HG03025 (cell line): ENCODE results near the gene RAMP3.

ENCODE experiments used
- ATAC-seq: cut with Tn5 transposase; IDR thresholded peaks from one replicate; pipeline ENCODE4 v1.9.1; 2021; ENCODE audit warnings: mild to moderate bottlenecking, moderate library complexity; ENCODE audit not compliant: unreplicated experiment, low FRiP score

RAMP3 gene

DNA sequence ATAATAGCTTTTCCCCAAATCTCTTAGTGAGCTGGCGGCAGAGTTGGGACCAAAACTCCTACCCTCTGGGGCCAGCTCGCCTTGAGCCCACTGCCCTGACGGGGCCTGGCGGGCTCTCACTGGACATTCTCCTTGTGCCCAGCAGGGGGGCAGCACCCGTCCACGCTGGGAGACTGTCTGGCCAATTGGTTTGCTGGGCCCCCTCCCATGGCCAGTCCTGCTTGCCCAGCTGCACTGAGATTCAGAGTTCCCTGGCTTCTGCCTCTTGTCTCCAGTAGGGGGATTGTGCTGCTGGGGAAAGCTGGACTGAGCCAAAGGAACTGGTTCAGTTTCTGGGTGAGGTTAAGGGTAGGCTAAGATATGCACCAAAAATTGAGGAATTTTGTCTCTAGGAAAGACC is 59.8 kb downstream of the RAMP3 start:
- no peak for ATAC-seq

DNA sequence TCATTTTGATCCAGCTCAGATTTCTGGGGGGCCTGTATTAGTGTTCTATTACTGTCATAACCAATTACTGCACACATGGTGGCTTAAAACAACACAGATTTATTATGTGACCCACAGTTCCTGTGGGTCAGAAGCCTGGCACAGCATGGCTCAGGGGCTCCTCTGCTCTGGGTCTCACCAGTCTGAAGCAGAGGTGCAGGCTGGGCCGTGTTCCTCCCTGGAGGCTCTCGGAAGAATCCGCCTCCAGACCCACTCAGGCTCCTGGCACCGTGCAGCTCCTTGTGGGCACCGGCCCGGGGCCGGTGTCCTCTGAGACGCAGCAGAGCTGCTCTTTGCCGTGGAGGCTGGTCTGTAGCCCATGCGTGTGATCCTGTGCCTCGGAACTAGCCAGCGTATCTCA is 61.5 kb downstream of the RAMP3 start:
- no peak for ATAC-seq

DNA sequence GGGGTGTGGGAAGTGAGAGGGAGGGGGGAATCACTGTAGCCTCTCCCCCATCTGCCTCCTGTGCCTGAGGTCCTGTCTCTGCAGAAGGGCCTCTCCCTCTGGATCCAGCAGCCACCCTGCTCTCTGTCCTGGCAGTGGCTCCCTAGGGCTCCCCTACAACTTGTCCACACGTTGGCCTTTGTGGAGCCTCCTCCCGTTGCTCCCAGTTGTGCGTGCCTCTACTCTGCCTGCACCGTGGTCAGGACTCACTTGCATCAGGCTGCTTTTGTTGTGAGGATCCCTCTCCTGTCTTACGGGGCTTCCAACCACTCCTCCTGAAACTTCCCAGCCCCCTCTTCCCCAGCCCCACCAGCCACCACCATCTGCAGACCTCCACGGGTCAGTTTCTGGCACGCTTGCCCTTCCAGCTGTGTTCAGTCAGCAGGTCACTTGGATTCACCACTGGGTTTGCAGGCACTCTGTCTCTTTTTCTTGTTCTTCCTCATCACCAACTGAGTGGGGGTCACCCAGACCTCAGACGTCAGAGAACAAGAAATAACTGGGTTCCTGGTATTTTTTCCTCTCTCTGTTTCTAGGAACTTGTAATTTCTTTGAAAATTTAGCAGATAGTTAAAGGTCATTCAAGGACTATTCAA is 62.3 kb downstream of the RAMP3 start:
- no peak for ATAC-seq

- ATAC-seq: no peak
Observed at GRCh38 chr7:45220846-45221618, 63.4 kb downstream of the RAMP3 start.

DNA sequence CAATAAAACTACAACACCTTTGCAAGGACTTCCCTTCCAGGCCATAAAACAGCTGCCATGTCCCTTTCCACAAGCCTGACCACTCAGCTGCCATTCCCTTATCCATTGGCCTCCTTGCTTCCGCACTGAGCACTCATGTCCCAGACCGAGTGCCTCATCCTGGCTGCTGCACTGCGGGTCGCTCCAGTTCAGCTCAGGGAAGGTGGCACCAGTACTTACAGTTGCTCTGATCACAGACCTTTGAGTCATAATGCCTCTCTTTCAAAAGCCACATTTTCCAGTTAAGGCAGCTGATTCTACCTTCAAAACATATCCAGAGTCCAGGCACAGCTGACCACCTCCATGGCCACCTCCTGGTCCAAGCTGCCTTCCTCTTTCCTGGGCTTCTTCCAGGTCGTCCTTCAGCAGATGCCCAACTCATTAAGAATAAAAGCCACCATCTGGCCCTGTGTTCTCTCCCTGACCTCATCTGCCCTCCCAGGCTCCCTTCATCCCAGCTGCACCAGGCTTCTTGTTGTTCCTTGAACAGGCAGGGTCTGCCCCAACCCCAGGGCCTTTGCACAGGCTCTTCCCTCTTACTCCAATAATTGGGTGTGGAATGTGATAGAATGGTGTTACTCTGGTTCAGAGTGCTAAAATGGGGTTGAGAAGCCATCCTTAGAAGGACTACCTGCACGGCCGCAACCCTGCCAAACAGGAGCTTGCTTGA is 64.5 kb downstream of the RAMP3 start:
- no peak for ATAC-seq

DNA sequence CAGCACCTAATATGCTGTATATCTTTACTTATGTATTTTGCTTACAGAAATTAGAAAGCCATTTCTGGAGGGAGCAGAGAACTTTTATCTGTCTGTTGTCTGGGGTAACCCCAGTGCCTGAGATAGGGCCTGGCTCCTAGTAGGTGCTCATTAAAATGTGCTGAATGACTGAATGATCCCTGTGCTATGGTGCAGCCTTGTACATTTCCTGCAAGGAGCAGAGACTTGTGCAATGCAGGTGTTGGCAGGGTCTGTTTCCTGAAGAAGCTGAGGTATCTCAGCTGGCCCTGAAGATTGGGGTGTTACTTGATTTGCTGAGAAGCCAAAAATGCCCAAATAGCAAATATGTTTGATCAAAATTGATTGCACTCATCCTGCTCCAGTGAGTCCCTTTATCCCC is 65.5 kb downstream of the RAMP3 start:
- ATAC-seq: no peak

DNA sequence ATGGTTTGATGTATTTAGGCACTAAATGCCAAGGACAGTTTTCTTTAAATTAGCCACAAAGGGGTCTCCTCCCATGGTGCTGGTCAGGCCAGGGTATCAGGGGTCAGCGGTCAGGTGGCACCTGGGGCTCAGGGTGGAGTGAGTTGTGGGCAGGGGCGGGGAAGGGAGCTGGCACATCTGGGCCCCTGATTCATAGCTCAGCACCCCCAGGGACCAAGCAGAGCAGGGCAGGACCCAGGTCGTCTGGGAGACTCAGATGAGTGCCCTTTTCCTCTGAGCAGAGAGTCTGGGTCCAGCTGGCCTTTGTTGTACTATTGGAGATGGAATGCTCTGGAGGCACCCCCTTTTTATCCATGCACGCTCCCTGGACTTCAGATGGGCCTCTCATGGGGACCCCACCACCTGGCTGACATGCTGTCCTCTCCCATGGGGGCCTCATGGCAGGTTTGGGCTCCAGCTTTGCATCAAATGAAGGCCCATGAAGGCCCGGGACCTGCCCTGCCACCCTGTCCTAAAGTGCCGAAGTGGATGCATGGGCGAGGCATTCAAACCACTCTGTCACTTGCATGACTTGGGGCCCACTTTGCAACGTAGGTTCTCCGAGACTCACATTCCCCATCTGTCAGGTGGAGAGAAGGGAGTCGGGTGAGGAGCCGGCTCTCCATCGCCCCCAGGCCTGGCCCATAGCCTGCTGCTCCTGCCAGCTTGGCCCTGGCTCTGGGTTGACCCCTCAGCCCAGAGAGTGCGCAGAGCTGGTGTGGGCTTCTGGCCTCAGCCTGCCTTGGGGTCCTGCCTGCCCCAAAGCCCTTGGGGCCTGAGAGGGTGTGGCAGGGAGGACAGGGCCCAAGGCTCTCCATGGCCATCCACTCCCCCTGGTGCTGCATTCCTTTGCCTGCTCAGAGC is 66.4 kb downstream of the RAMP3 start:
- ATAC-seq: no peak

DNA sequence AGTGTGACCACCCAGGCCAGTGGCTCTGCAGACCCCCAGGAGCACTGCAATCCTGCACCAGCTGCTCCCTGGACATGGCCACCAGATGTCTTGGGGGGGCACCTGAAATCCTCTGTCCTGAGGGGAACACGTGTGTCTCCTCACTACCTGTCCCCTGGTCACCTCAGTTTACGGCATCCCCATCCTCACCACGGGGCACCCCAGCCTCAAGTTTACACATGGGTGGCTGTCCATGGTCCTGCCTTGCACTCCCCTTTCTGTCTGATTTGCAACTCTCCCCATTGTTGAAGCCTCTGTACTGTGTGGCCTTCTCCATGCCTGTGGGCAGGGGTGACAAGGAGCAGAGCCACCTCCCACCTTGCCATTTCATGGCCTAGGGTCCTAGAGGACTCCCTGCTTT is 67.2 kb downstream of the RAMP3 start:
- no peak for ATAC-seq

DNA sequence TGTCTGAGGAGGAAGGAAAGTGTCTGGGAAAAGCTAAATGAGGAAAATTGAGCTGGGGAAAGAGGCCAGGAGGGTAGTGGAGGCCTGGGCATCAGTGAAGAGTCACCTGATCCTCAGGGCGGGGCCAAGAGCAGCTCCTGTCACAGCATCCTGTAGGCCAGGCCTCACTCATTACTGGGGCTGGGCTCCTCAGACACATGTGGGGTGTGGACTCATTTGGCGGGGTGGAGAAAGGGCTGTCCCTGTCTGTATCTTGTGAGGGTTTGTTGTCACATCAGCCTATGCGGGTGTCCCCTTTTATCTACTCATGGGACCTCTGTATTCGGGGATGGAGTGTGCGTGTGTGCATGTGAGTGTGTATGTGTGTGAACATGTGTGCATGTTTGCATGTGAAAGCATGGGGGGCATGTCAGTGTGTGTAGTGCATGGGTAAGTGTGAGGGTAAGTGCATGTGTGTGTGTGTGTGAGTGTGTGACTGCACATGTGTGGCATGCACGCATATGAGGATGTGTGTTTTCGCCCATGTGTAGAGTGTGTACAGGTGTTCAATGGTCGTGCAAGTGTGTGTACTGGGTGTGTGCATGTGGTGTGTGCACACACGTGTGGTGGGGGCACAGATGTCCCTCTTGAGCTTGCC is 67.8 kb downstream of the RAMP3 start:
- ATAC-seq: no peak

- ATAC-seq: no peak
Observed at GRCh38 chr7:45225948-45226335, 68.4 kb downstream of the RAMP3 start.

GRCh38 chr7:45229156-45229920 is 71.7 kb downstream of the RAMP3 start:
- ATAC-seq: no peak

- ATAC-seq: no peak
Observed at GRCh38 chr7:45230083-45230482, 72.5 kb downstream of the RAMP3 start.

- ATAC-seq: no peak
Observed at GRCh38 chr7:45230611-45231165, 73.1 kb downstream of the RAMP3 start.

DNA sequence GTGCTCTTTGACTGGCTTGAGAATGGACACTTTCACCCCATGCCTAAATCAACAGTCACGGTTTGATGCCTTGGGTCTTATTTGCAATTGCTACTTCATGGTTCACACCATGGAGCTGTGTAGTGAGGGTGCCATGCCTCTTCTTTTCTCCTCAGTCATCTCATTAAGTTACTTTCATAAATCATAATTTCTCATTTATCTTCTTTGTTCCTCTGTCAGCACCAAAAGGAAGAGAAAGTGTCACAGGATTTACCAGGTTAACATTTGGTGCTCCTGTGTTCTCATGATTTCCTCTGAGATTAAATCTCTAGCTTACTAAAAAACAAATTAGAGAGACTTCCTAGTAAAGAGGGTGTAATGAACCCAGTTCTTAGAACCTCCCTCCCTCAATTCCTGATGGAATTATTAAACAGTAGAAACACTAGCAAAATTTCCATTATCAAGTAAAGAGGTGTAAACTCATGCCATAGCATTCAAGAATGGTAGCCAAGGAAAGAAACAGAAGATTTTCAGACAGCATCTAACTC is 75.7 kb downstream of the RAMP3 start:
- no peak for ATAC-seq
